ENCODE measurements around the gene ZNF488.

DNA sequence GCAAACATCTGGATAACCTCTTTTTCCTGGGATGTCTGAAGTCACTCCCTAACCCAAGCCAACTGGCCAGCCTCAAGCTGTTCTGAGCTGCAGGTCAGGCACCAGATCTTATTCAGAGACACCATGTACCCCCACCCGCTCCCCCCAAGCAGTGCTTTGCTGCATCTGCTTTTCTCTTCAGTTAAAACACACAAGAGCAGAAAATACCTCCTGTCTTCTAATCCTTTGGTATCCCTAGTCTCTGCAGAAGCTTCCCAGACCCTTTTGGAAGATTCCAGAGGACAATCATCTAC lies 3.0 kb downstream of the ZNF488 start:
- TF ChIP-seq EZH2 (IDR thresholded peaks at IDR 0.05; ENCODE audit: low read length, missing control alignments) (no peak), CTCF (conservative IDR thresholded peaks at IDR 0.05 in 1 of 2, IDR thresholded peaks at IDR 0.05 in 1 of 2; ENCODE audit: low read depth in 1 of 2, low read length in 2 of 2) (no peak)
